Measurements from ENCODE around the gene MRPL49. TPM values are rescaled to one million over a fixed set of nuclear protein-coding genes. Genes with fewer than 3 reads are reported as not detected.
A peak's percentile ranks its signal among the peaks of the same experiment; 100 is the strongest.

The MRPL49 gene
- total RNA-seq, 4 donors from 2014 or later: 76.2 to 113 (median 91.5) TPM

- no peak for DNase-seq (ENCODE audit: extremely low spot score)
- Histone ChIP-seq H3K27ac (replicated peaks in 1 of 4) (peak overlapping the region; percentile 77 to 87 (median 84)), H3K9me3 (no peaks in the 10 kb centered on the region), H3K4me3 (peak overlapping the region; percentile 52 to 65 (median 58)), H3K4me1 (peaks cover 41 to 52% (median 45%) of the 10 kb centered on the region in 4 donors), H3K36me3 (peaks cover 20 to 52% (median 42%) of the 10 kb centered on the region in 4 donors), H3K27me3 (no peaks in the 10 kb centered on the region)
- intact Hi-C loops (cut with DNase I): loop anchor here (5.0 kb wide), 1 partner anchor 99 kb away; the partner anchor contains the start of gene ARL2
- 90% methylated on average over 7 of the region's 31 CpGs for WGBS
- no peak for TF ChIP-seq POLR2A (IDR thresholded peaks at IDR 0.05; ENCODE audit: low read depth)
- no peak for TF ChIP-seq EP300 (IDR thresholded peaks at IDR 0.05)
- TF ChIP-seq POLR2AphosphoS5 (IDR thresholded peaks at IDR 0.05): no peak
- no peak for TF ChIP-seq CTCF (IDR thresholded peaks at IDR 0.05)
These were observed 10.9 kb upstream of the MRPL49 start for GRCh38 chr11:65111159-65111743.

GRCh38 chr11:65111744-65112545, 10.2 kb upstream of the MRPL49 start, which contains the start of gene TM7SF2:
Gene TM7SF2, plus strand, starts transcription at chr11:65111872. Its CDS starts 144 bp downstream, at chr11:65112016.
- peak; percentile 99 for DNase-seq (ENCODE audit: extremely low spot score)
- peak within 1 kb of the TSS; percentile 77 to 87 (median 84) for H3K27ac ChIP-seq (replicated peaks in 1 of 4)
- peaks cover 48 to 59% (median 52%) of the 10 kb centered on the region in 4 donors for H3K4me1 ChIP-seq
- intact Hi-C loops (cut with DNase I): loop anchor here (5.0 kb wide), 1 partner anchor 100 kb away; the partner anchor contains the start of gene ARL2
- H3K27me3 ChIP-seq: no peaks in the 10 kb centered on the region
- H3K9me3 ChIP-seq: no peaks in the 10 kb centered on the region
- H3K36me3 ChIP-seq: peaks cover 20 to 53% (median 42%) of the 10 kb centered on the region in 4 donors
- H3K4me3 ChIP-seq: peak within 1 kb of the TSS; percentile 52 to 65 (median 58)
- 2% methylated on average over 18 of the region's 64 CpGs for WGBS
- TF ChIP-seq POLR2AphosphoS5 (IDR thresholded peaks at IDR 0.05) (peak; percentile 89 to 95), EP300 (IDR thresholded peaks at IDR 0.05) (no peak), POLR2A (IDR thresholded peaks at IDR 0.05; ENCODE audit: low read depth) (no peak), CTCF (IDR thresholded peaks at IDR 0.05) (peak in 1 of 3 experiments; percentile 29)

GRCh38 chr11:65112546-65113360, 9.4 kb upstream of the MRPL49 start:
- peak overlapping the region; percentile 52 to 65 (median 58) for H3K4me3 ChIP-seq
- H3K27ac ChIP-seq (replicated peaks in 1 of 4): peak overlapping the region; percentile 77 to 87 (median 84)
- TF ChIP-seq CTCF (IDR thresholded peaks at IDR 0.05) (peak; percentile 83 to 90 (median 85)), POLR2AphosphoS5 (IDR thresholded peaks at IDR 0.05) (peak; percentile 56 to 64), POLR2A (IDR thresholded peaks at IDR 0.05; ENCODE audit: low read depth) (no peak)
- H3K4me1 ChIP-seq: peaks cover 51 to 62% (median 55%) of the 10 kb centered on the region in 4 donors
- H3K9me3 ChIP-seq: no peaks in the 10 kb centered on the region
- intact Hi-C loops (cut with DNase I): loop anchor here (5.0 kb wide), 1 partner anchor 100 kb away; the partner anchor contains the start of gene ARL2
- H3K36me3 ChIP-seq: peaks cover 17 to 45% (median 34%) of the 10 kb centered on the region in 4 donors
- H3K27me3 ChIP-seq: no peaks in the 10 kb centered on the region
- WGBS: 0% methylated on average over 2 of the region's 57 CpGs
- no peak for DNase-seq (ENCODE audit: extremely low spot score)

GRCh38 chr11:65113361-65113756, 8.8 kb upstream of the MRPL49 start:
- Histone ChIP-seq H3K27ac (replicated peaks in 1 of 4) (peak overlapping the region in 2 of 4 donors; percentile 77 to 87), H3K4me1 (peaks cover 55 to 68% (median 60%) of the 10 kb centered on the region in 4 donors), H3K27me3 (no peaks in the 10 kb centered on the region), H3K36me3 (peaks cover 11 to 44% (median 31%) of the 10 kb centered on the region in 4 donors), H3K4me3 (peak overlapping the region; percentile 52 to 65 (median 58)), H3K9me3 (no peaks in the 10 kb centered on the region)
- no peak for TF ChIP-seq EP300 (IDR thresholded peaks at IDR 0.05)
- no peak for TF ChIP-seq CTCF (IDR thresholded peaks at IDR 0.05)
- no peak for TF ChIP-seq POLR2AphosphoS5 (IDR thresholded peaks at IDR 0.05)
- intact Hi-C loops (cut with DNase I): loop anchor here (5.0 kb wide), 1 partner anchor 101 kb away; the partner anchor contains the start of gene ARL2
- DNase-seq (ENCODE audit: extremely low spot score): no peak
- WGBS: 9% methylated on average over 14 of the region's 14 CpGs
